ENCODE results near the gene THSD4.

Gene THSD4

DNA sequence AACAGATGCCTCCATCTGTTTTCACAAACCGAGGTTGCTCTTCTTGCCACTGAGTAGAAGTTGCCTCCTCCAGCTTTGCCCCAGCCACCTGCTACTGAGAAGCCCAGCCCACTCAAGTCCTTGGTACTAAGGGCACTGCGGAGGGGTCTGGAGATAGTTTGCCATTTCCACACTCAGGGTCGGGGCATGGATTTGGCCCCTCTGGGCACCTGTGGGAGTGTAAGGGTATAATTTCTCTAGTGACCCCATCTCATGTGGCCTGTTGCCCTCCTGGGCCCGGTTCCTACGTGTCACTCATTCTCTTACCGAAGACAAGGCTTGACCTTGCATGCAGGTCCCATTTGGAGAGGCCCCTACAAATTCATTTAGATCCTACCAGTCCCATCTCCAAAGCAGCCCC lies 79.0 kb downstream of the THSD4 start:
- H3K4me3 ChIP-seq (ENCODE audit: low read length): no peak overlapping the region
- no peaks in the 10 kb centered on the region for H3K27me3 ChIP-seq (ENCODE audit: control insufficient read depth, low read length)
- no peaks in the 10 kb centered on the region for H3F3A ChIP-seq (ENCODE audit: control insufficient read depth, insufficient read depth)
- H3K4me2 ChIP-seq (ENCODE audit: low read length): no peak overlapping the region
- no peaks in the 10 kb centered on the region for H3K79me2 ChIP-seq (ENCODE audit: control insufficient read depth, low read length)
- no peak for TF ChIP-seq EZH2phosphoT487 (IDR thresholded peaks at IDR 0.05; ENCODE audit: borderline replicate concordance, low read length)
- TF ChIP-seq, protein P1, sequence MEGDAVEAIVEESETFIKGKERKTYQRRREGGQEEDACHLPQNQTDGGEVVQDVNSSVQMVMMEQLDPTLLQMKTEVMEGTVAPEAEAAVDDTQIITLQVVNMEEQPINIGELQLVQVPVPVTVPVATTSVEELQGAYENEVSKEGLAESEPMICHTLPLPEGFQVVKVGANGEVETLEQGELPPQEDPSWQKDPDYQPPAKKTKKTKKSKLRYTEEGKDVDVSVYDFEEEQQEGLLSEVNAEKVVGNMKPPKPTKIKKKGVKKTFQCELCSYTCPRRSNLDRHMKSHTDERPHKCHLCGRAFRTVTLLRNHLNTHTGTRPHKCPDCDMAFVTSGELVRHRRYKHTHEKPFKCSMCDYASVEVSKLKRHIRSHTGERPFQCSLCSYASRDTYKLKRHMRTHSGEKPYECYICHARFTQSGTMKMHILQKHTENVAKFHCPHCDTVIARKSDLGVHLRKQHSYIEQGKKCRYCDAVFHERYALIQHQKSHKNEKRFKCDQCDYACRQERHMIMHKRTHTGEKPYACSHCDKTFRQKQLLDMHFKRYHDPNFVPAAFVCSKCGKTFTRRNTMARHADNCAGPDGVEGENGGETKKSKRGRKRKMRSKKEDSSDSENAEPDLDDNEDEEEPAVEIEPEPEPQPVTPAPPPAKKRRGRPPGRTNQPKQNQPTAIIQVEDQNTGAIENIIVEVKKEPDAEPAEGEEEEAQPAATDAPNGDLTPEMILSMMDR (IDR thresholded peaks at IDR 0.05; ENCODE audit: low read depth, low read length, poor library complexity, severe bottlenecking): no peak
- H3K4me1 ChIP-seq (ENCODE audit: control insufficient read depth, low read length): no peaks in the 10 kb centered on the region
- H3K9me2 ChIP-seq (replicated peaks; ENCODE audit: control insufficient read depth, low read length): no peaks in the 10 kb centered on the region
- no peak overlapping the region for H3K27ac ChIP-seq (ENCODE audit: low read depth, low read length)
- no peaks in the 10 kb centered on the region for H3K36me3 ChIP-seq (ENCODE audit: control insufficient read depth, low read length)
- H4K20me1 ChIP-seq (ENCODE audit: control insufficient read depth, insufficient read depth, low read depth, low read length): no peaks in the 10 kb centered on the region
- no peaks in the 10 kb centered on the region for H3K9me3 ChIP-seq (ENCODE audit: control insufficient read depth, insufficient read depth, low read length)

DNA sequence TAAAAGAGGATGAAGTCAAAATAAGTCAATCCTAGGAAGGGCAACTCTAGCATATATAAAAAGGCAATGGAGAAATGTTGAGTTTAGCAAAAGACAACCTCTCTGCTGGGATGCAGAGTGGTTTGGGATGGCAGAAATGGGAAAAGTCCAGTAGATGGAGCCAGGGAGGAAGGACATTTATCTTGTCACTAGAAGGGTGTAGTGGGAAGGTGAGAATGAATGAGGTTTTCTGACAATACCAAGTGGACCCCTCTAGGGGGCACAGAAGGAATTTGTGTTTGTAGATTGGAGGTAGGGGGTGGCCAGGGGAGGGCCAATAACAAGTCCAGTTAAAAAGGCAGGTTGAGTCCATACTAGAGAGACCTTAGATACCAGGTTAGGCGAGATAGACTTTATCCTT lies 80.0 kb downstream of the THSD4 start:
- Histone ChIP-seq H3K4me2 (ENCODE audit: low read length) (no peak overlapping the region), H3K36me3 (ENCODE audit: control insufficient read depth, low read length) (no peaks in the 10 kb centered on the region), H3K4me3 (ENCODE audit: low read length) (no peak overlapping the region), H3K79me2 (ENCODE audit: control insufficient read depth, low read length) (no peaks in the 10 kb centered on the region), H3K27ac (ENCODE audit: low read depth, low read length) (no peak overlapping the region), H3K9me3 (ENCODE audit: control insufficient read depth, insufficient read depth, low read length) (no peaks in the 10 kb centered on the region), H3F3A (ENCODE audit: control insufficient read depth, insufficient read depth) (no peaks in the 10 kb centered on the region), H3K9me2 (replicated peaks; ENCODE audit: control insufficient read depth, low read length) (no peaks in the 10 kb centered on the region), H4K20me1 (ENCODE audit: control insufficient read depth, insufficient read depth, low read depth, low read length) (no peaks in the 10 kb centered on the region), H3K4me1 (ENCODE audit: control insufficient read depth, low read length) (no peaks in the 10 kb centered on the region), H3K27me3 (ENCODE audit: control insufficient read depth, low read length) (no peaks in the 10 kb centered on the region)
- TF ChIP-seq, protein P1 (IDR thresholded peaks at IDR 0.05; ENCODE audit: low read depth, low read length, poor library complexity, severe bottlenecking): no peak
- TF ChIP-seq EZH2phosphoT487 (IDR thresholded peaks at IDR 0.05; ENCODE audit: borderline replicate concordance, low read length): no peak

DNA sequence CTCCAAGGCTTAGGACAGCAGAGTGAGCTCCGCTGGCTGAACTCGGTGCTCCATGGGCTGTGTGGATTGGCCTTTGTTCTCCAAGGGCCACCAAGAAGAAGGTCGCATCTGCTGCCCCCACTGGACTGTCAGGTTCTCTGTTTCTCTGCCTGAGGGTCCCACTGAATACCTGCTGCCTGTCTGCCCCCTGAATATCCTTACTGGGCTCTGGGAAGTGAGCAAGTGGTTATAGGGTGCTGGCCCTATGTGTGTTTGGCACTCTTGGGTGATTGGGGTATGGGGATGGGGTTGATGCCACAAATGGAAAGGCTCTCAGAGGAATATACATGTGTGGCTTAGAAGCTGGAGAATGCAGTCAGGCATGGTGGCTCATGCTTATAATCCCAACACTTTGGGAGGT lies 82.3 kb downstream of the THSD4 start:
- no peaks in the 10 kb centered on the region for H4K20me1 ChIP-seq (ENCODE audit: control insufficient read depth, insufficient read depth, low read depth, low read length)
- no peak overlapping the region for H3K4me3 ChIP-seq (ENCODE audit: low read length)
- no peak for TF ChIP-seq EZH2phosphoT487 (IDR thresholded peaks at IDR 0.05; ENCODE audit: borderline replicate concordance, low read length)
- TF ChIP-seq, protein P1 (IDR thresholded peaks at IDR 0.05; ENCODE audit: low read depth, low read length, poor library complexity, severe bottlenecking): no peak
- no peaks in the 10 kb centered on the region for H3K9me2 ChIP-seq (replicated peaks; ENCODE audit: control insufficient read depth, low read length)
- H3K36me3 ChIP-seq (ENCODE audit: control insufficient read depth, low read length): no peaks in the 10 kb centered on the region
- no peak overlapping the region for H3K4me2 ChIP-seq (ENCODE audit: low read length)
- no peaks in the 10 kb centered on the region for H3F3A ChIP-seq (ENCODE audit: control insufficient read depth, insufficient read depth)
- no peaks in the 10 kb centered on the region for H3K9me3 ChIP-seq (ENCODE audit: control insufficient read depth, insufficient read depth, low read length)
- no peaks in the 10 kb centered on the region for H3K27me3 ChIP-seq (ENCODE audit: control insufficient read depth, low read length)
- H3K79me2 ChIP-seq (ENCODE audit: control insufficient read depth, low read length): no peaks in the 10 kb centered on the region
- no peak overlapping the region for H3K27ac ChIP-seq (ENCODE audit: low read depth, low read length)
- no peaks in the 10 kb centered on the region for H3K4me1 ChIP-seq (ENCODE audit: control insufficient read depth, low read length)

DNA sequence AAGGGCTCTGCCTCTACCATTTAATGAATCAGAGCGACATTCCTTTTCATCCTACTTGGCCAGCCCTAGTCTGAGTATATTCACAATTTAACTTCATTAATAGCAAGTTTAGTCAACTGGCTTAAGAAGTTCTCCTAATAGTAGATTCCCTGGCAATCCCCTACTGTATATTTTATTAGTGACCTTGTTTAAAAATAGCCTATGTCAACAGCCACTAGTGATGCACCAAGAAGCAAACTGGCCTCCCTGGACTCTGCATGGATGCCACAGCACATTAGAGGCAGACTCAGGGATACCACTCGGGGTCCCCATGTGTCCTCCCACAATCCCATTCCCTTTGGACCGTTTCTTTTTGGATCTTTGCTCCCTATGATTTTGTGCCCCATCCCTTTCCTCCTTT lies 83.6 kb downstream of the THSD4 start:
- no peaks in the 10 kb centered on the region for H3K9me2 ChIP-seq (replicated peaks; ENCODE audit: control insufficient read depth, low read length)
- no peaks in the 10 kb centered on the region for H3F3A ChIP-seq (ENCODE audit: control insufficient read depth, insufficient read depth)
- no peaks in the 10 kb centered on the region for H3K79me2 ChIP-seq (ENCODE audit: control insufficient read depth, low read length)
- H3K4me3 ChIP-seq (ENCODE audit: low read length): no peak overlapping the region
- H3K4me1 ChIP-seq (ENCODE audit: control insufficient read depth, low read length): no peaks in the 10 kb centered on the region
- no peaks in the 10 kb centered on the region for H3K36me3 ChIP-seq (ENCODE audit: control insufficient read depth, low read length)
- H3K9me3 ChIP-seq (ENCODE audit: control insufficient read depth, insufficient read depth, low read length): no peaks in the 10 kb centered on the region
- TF ChIP-seq, protein P1 (IDR thresholded peaks at IDR 0.05; ENCODE audit: low read depth, low read length, poor library complexity, severe bottlenecking): no peak
- no peak for TF ChIP-seq EZH2phosphoT487 (IDR thresholded peaks at IDR 0.05; ENCODE audit: borderline replicate concordance, low read length)
- H4K20me1 ChIP-seq (ENCODE audit: control insufficient read depth, insufficient read depth, low read depth, low read length): no peaks in the 10 kb centered on the region
- H3K4me2 ChIP-seq (ENCODE audit: low read length): no peak overlapping the region
- H3K27me3 ChIP-seq (ENCODE audit: control insufficient read depth, low read length): no peaks in the 10 kb centered on the region
- H3K27ac ChIP-seq (ENCODE audit: low read depth, low read length): no peak overlapping the region
